ENCODE results near the gene LRRC34. TPM values are rescaled to one million over a fixed set of nuclear protein-coding genes. Genes with fewer than 3 reads are reported as not detected.

Gene LRRC34
- total and polyA plus RNA-seq, 11 donors, result 0.60 to 2.4 (median 1.4) TPM; not detected in 1

DNA sequence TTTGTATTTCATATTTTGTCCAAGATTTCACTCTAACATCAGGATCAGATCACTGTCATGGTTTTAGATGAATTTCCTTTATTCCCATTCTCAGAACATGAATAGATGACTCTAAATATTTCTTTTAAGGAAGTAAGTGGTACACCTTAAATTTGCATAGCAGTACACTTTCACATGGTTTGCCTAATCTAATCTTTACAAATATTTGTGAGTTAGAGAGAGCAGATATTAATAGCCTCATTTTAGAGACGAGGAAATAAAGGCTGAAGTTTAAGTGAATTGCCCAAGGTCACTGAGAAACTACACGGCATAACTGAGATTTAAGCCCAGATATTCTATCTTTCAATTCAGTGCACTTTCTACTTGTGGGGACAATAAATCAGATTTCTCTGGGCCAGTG is 62.0 kb downstream of the LRRC34 start:
- Histone ChIP-seq H3K36me3 (no peaks in the 10 kb centered on the region), H3K4me3 (no peak overlapping the region), H3K27ac (no peak overlapping the region), H3K4me1 (no peaks in the 10 kb centered on the region), H3K9me3 (no peaks in the 10 kb centered on the region), H3K27me3 (peaks cover 0 to 12% (median 6%) of the 10 kb centered on the region in 9 donors)
- TF ChIP-seq, protein P1, sequence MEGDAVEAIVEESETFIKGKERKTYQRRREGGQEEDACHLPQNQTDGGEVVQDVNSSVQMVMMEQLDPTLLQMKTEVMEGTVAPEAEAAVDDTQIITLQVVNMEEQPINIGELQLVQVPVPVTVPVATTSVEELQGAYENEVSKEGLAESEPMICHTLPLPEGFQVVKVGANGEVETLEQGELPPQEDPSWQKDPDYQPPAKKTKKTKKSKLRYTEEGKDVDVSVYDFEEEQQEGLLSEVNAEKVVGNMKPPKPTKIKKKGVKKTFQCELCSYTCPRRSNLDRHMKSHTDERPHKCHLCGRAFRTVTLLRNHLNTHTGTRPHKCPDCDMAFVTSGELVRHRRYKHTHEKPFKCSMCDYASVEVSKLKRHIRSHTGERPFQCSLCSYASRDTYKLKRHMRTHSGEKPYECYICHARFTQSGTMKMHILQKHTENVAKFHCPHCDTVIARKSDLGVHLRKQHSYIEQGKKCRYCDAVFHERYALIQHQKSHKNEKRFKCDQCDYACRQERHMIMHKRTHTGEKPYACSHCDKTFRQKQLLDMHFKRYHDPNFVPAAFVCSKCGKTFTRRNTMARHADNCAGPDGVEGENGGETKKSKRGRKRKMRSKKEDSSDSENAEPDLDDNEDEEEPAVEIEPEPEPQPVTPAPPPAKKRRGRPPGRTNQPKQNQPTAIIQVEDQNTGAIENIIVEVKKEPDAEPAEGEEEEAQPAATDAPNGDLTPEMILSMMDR (IDR thresholded peaks at IDR 0.05), result no peak
- TF ChIP-seq POLR2A (IDR thresholded peaks at IDR 0.05), result no peak
- no peak for DNase-seq
- intact Hi-C loops (cut with DNase I), result no loop called here
- WGBS, 4 donors, result 24 to 40% (median 36%) methylated on average over 2 of the region's 2 CpGs
- no peak for ATAC-seq

DNA sequence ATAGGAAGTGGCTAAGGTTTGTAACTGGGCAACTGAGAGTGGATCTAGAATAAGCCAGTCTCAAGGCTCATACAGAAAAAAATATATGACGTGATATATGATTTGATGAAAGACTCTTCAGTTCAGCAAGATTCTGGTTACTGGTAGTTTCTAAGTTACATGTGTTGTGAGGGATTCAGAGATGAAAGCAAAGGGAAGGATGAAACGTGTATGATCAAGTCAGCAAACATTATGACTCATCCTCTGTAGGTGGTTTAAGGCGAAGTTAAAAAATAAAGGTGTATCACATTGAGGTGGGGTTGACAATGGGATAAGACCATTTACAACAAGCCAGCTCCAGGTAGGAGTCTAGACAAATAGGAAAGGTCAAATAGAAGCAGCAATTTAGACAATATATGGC is 64.0 kb downstream of the LRRC34 start:
- intact Hi-C loops (cut with DNase I), result loop anchor here in 6 of 10 donors (10.0 kb wide), 5 partner anchors 594 to 884 kb away; no protein-coding TSS in a partner anchor
- Histone ChIP-seq H3K4me1 (peaks cover 0 to 4% (median 0%) of the 10 kb centered on the region in 12 donors), H3K36me3 (no peaks in the 10 kb centered on the region), H3K4me3 (no peak overlapping the region), H3K27ac (no peak overlapping the region), H3K9me3 (no peaks in the 10 kb centered on the region), H3K27me3 (peaks cover 0 to 12% (median 6%) of the 10 kb centered on the region in 9 donors)
- DNase-seq, result no peak
- no peak for TF ChIP-seq POLR2A (IDR thresholded peaks at IDR 0.05)
- 82 to 87% (median 86%) methylated on average over 3 of the region's 3 CpGs for WGBS, 4 donors
- ATAC-seq, result no peak

- Histone ChIP-seq H3K27me3 (peaks cover 0 to 12% (median 6%) of the 10 kb centered on the region in 9 donors), H3K4me3 (no peak overlapping the region), H3K27ac (no peak overlapping the region), H3K4me1 (peaks cover 0 to 4% (median 0%) of the 10 kb centered on the region in 12 donors), H3K36me3 (no peaks in the 10 kb centered on the region), H3K9me3 (no peaks in the 10 kb centered on the region)
- TF ChIP-seq POLR2A (IDR thresholded peaks at IDR 0.05), result no peak
- TF ChIP-seq, protein P1 (IDR thresholded peaks at IDR 0.05), result no peak
- WGBS, 4 donors, result 57 to 72% (median 63%) methylated on average over 6 of the region's 6 CpGs
- ATAC-seq (no peak), DNase-seq (no peak)
- intact Hi-C loops (cut with DNase I), result loop anchor here in 6 of 10 donors (10.0 kb wide), 5 partner anchors 592 to 882 kb away; no protein-coding TSS in a partner anchor
Measured at GRCh38 chr3:169746924-169747323, 65.8 kb downstream of the LRRC34 start.

GRCh38 chr3:169744366-169745054 is 68.2 kb downstream of the LRRC34 start:
- Histone ChIP-seq H3K36me3 (no peaks in the 10 kb centered on the region), H3K27me3 (peaks cover 0 to 12% (median 3%) of the 10 kb centered on the region in 9 donors), H3K9me3 (no peaks in the 10 kb centered on the region), H3K4me1 (peaks cover 0 to 4% (median 0%) of the 10 kb centered on the region in 12 donors), H3K27ac (no peak overlapping the region), H3K4me3 (no peak overlapping the region)
- ATAC-seq (no peak), DNase-seq (no peak)
- WGBS, 4 donors, result 1 to 98% (median 43%) methylated on average over 1 of the region's 1 CpG
- TF ChIP-seq POLR2A (IDR thresholded peaks at IDR 0.05), result no peak
- TF ChIP-seq, protein P1 (IDR thresholded peaks at IDR 0.05), result peak; percentile 25 to 64 (median 49)
- intact Hi-C loops (cut with DNase I), result loop anchor here in 7 of 10 donors (2.0 to 10.0 kb wide), 12 partner anchors 77 to 880 kb away; no protein-coding TSS in a partner anchor

Other genes with a start within 250 kb of the LRRC34 start
- gene MECOM, start 149.2 kb downstream of the LRRC34 start, total RNA-seq, result 10 to 100 TPM; 11.2 to 22.4 (median 17.1) TPM
- gene MECOM, start 149.2 kb downstream of the LRRC34 start, polyA plus RNA-seq, result 1 to 10 TPM; 5.8 to 9.2 TPM
- 10 to 100 TPM in 2 of 9 donors, 1 to 10 TPM in 5, not detected in 2; 1.0 to 60.8 (median 3.1) TPM for gene TERC, start 47.8 kb downstream of the LRRC34 start, total RNA-seq
- not detected for gene TERC, start 47.8 kb downstream of the LRRC34 start, polyA plus RNA-seq
- gene ACTRT3, start 43.3 kb downstream of the LRRC34 start, total RNA-seq, result 1 to 10 TPM in 2 of 9 donors, under 1 TPM in 7; 0.18 to 1.3 (median 0.54) TPM
- under 1 TPM; 0.27 to 0.68 TPM for gene ACTRT3, start 43.3 kb downstream of the LRRC34 start, polyA plus RNA-seq
- 10 to 100 TPM in 7 of 9 donors, 1 to 10 TPM in 2; 8.8 to 14.1 (median 10.5) TPM for gene MYNN, start 39.5 kb downstream of the LRRC34 start, total RNA-seq
- 1 to 10 TPM; 5.0 to 9.9 TPM for gene MYNN, start 39.5 kb downstream of the LRRC34 start, polyA plus RNA-seq
- not detected for gene LRRIQ4, start within 50 bp of the LRRC34 start, total RNA-seq
- gene LRRIQ4, start within 50 bp of the LRRC34 start, polyA plus RNA-seq, result not detected
- gene LRRC31, start 57.0 kb upstream of the LRRC34 start, total RNA-seq, result under 1 TPM in 1 of 9 donors, not detected in 8; 0.12 TPM
- not detected for gene LRRC31, start 57.0 kb upstream of the LRRC34 start, polyA plus RNA-seq
- not detected for gene SAMD7, start 98.7 kb upstream of the LRRC34 start, total RNA-seq
- not detected for gene SAMD7, start 98.7 kb upstream of the LRRC34 start, polyA plus RNA-seq
- gene SEC62, start 153.9 kb upstream of the LRRC34 start, total RNA-seq, result 100 to 1,000 TPM in 1 of 9 donors, 10 to 100 TPM in 8; 29.5 to 104 (median 75.2) TPM
- 10 to 100 TPM; 42.1 to 53.2 TPM for gene SEC62, start 153.9 kb upstream of the LRRC34 start, polyA plus RNA-seq
- gene GPR160, start 225.1 kb upstream of the LRRC34 start, total RNA-seq, result 1 to 10 TPM in 4 of 9 donors, under 1 TPM in 5; 0.28 to 2.6 (median 0.99) TPM
- gene GPR160, start 225.1 kb upstream of the LRRC34 start, polyA plus RNA-seq, result under 1 TPM; 0.65 to 1.00 TPM

Data from heart left ventricle (tissue), 16 donors.